Esophagus squamous epithelium (tissue), 4 donors: ENCODE measurements around the gene FAM222A.

Experiments
- POLR2A ChIP-seq, 4 donors: fragments of 450-650 bp; IDR thresholded peaks; one replicate each; pipeline ENCODE4 v1.6.1; 2017; ENCODE audit warnings: antibody characterized with exemption in 4 of 4, mild to moderate bottlenecking in 4 of 4, moderate library complexity in 3 of 4
- TF ChIP-seq, protein P1 (sequence below), 6 experiments: fragments of 450-650 bp in 4 of 6; fragments of 200-600 bp in 2 of 6; sonication (generic) in 2 of 6; IDR thresholded peaks; one replicate each; pipeline ENCODE4 v1.5.1; 2016 to 2019; ENCODE audit warnings: antibody characterized with exemption in 6 of 6, mild to moderate bottlenecking in 4 of 6, moderate library complexity in 4 of 6

DNA sequence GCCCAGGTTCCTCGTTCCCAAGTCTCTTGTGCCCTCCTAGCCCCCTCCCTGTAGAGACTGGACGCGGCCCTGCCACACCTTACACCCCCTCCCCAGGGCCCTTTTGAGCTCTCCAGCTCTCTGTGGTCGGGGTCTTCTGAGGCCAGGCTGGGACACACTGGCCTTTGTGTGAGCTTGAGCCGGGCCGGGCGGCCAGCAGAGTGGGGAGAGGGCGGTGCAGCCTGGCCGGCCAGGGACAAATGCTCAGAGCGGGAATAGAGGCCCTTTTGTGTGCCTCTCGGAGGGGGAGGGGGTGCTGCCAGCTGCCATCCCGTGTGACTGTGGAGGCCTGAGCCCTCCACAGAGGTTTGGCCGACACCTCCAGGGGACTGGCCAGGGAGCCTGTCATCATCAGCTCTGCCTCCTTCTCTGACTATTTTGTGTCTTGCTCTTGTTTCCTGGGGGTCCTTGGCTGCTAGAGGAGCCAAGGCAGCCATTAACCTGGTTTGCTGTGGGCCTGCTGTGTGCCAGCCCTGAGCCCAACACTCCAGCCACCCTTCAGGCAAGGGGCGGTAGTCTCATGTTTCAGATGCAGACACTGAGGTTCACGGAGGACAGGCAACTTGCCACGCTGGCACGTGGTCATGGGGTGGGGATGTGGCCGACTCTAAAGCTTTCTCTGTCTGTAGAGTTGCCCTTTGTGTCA is 13.6 kb downstream of the FAM222A start:
- TF ChIP-seq, protein P1, sequence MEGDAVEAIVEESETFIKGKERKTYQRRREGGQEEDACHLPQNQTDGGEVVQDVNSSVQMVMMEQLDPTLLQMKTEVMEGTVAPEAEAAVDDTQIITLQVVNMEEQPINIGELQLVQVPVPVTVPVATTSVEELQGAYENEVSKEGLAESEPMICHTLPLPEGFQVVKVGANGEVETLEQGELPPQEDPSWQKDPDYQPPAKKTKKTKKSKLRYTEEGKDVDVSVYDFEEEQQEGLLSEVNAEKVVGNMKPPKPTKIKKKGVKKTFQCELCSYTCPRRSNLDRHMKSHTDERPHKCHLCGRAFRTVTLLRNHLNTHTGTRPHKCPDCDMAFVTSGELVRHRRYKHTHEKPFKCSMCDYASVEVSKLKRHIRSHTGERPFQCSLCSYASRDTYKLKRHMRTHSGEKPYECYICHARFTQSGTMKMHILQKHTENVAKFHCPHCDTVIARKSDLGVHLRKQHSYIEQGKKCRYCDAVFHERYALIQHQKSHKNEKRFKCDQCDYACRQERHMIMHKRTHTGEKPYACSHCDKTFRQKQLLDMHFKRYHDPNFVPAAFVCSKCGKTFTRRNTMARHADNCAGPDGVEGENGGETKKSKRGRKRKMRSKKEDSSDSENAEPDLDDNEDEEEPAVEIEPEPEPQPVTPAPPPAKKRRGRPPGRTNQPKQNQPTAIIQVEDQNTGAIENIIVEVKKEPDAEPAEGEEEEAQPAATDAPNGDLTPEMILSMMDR (IDR thresholded peaks at IDR 0.05) = no peak
- no peak for TF ChIP-seq POLR2A (IDR thresholded peaks at IDR 0.05)
